HepG2 (cell line): ENCODE data around the gene PCAT6. TPM values are rescaled to one million over a fixed set of nuclear protein-coding genes. Genes with fewer than 3 reads are reported as not detected.
A peak's percentile ranks its signal among the peaks of the same experiment; 100 is the strongest.

Experiments used
- CBFB ChIP-seq: sonication (generic); formaldehyde crosslinking; IDR thresholded peaks from 2 replicates; pipeline ENCODE4 v1.4.0; 2020; ENCODE audit warnings: missing genetic modification reagents
- HMGXB3 ChIP-seq: sonication (generic); formaldehyde crosslinking; IDR thresholded peaks from 2 replicates; pipeline ENCODE4 v1.4.0; 2020; ENCODE audit warnings: missing genetic modification reagents, borderline replicate concordance
- HNRNPL ChIP-seq: fragments of 200-400 bp; formaldehyde crosslinking; IDR thresholded peaks from 2 replicates; pipeline ENCODE4 v1.6.1; 2017; ENCODE audit warnings: mild to moderate bottlenecking, low read depth, low read length
- KAT8 ChIP-seq: IDR thresholded peaks from 2 replicates; pipeline ENCODE4 v1.6.1; 2016; ENCODE audit warnings: missing genetic modification reagents, missing compliant biosample characterization
- NR2C2 ChIP-seq: sonication (generic); formaldehyde crosslinking; IDR thresholded peaks from 2 replicates; pipeline ENCODE4 v1.4.0; 2020; ENCODE audit warnings: missing genetic modification reagents, mild to moderate bottlenecking, moderate library complexity, borderline replicate concordance
- ZBTB1 ChIP-seq: sonication (generic); formaldehyde crosslinking; IDR thresholded peaks from 2 replicates; pipeline ENCODE4 v1.4.0; 2020; ENCODE audit warnings: missing genetic modification reagents, borderline replicate concordance
- ZBTB20 ChIP-seq: sonication (generic); formaldehyde crosslinking; IDR thresholded peaks from 2 replicates; pipeline ENCODE4 v1.8.1; 2023; ENCODE audit warnings: missing genetic modification reagents, low read depth, mild to moderate bottlenecking, borderline replicate concordance
- ZNF205 ChIP-seq: IDR thresholded peaks from 2 replicates; pipeline ENCODE4 v1.6.1; 2018; ENCODE audit warnings: missing biosample characterization, missing genetic modification reagents
- ZNF280D ChIP-seq: sonication (generic); formaldehyde crosslinking; IDR thresholded peaks from 2 replicates; pipeline ENCODE4 v1.5.1; 2020; ENCODE audit warnings: mild to moderate bottlenecking, missing genetic modification reagents
- polyA plus RNA-seq, 8 experiments: library from polyadenylated mRNA; depleted of rRNA in 3 of 8; stranded (reverse) in 7 of 8; unstranded in 1 of 8; fragments of >200 nt; fragmentation: Illumina TruSeq in 4 of 8; extraction: Trizol in 4 of 8; gene quantifications; 2 replicates each; pipeline versions ENCODE4 v1.2.1 to v1.2.3, GENCODE V29; 2011 to 2016; ENCODE audit warnings: low read depth in 4 of 8, missing spikeins in 1 of 8, mixed read lengths in 1 of 8; ENCODE audit not compliant: insufficient read depth in 1 of 8
- total RNA-seq, 5 experiments: library from RNA; depleted of rRNA; stranded (reverse); fragments of >200 nt; fragmentation: Illumina TruSeq; extraction: Trizol; gene quantifications; 2 replicates each; pipeline ENCODE4 v1.2.3, GENCODE V29; 2016; ENCODE audit warnings: low read depth in 1 of 5
- TF ChIP-seq, protein P1 (sequence below): sonication (generic); formaldehyde crosslinking; IDR thresholded peaks from 2 replicates; pipeline ENCODE4; 2020; ENCODE audit warnings: missing genetic modification reagents, mild to moderate bottlenecking, borderline replicate concordance
- TF ChIP-seq, protein P2 (sequence below): sonication (generic); formaldehyde crosslinking; IDR thresholded peaks from 2 replicates; pipeline ENCODE4 v1.8.0; 2023; ENCODE audit warnings: mild to moderate bottlenecking, missing genetic modification reagents
- TF ChIP-seq, protein P3 (sequence below): sonication (generic); formaldehyde crosslinking; conservative IDR thresholded peaks from 2 replicates; pipeline ENCODE4 v1.4.0; 2020; ENCODE audit warnings: missing genetic modification reagents
- TF ChIP-seq, protein P4 (sequence below): sonication (generic); formaldehyde crosslinking; IDR thresholded peaks from 2 replicates; pipeline ENCODE4 v1.5.0; 2020; ENCODE audit warnings: missing genetic modification reagents, mild to moderate bottlenecking, borderline replicate concordance

The PCAT6 gene
- total and polyA plus RNA-seq, 2 of the 13 experiments (the other 11 are each of a cell fraction or from before 2014, with no cell fraction given) = 0.60 to 4.4 TPM

GRCh38 chr1:202807926-202808757 is 2.6 kb upstream of the PCAT6 start, which contains the start of gene KDM5B (continued):
- TF ChIP-seq, protein P1, sequence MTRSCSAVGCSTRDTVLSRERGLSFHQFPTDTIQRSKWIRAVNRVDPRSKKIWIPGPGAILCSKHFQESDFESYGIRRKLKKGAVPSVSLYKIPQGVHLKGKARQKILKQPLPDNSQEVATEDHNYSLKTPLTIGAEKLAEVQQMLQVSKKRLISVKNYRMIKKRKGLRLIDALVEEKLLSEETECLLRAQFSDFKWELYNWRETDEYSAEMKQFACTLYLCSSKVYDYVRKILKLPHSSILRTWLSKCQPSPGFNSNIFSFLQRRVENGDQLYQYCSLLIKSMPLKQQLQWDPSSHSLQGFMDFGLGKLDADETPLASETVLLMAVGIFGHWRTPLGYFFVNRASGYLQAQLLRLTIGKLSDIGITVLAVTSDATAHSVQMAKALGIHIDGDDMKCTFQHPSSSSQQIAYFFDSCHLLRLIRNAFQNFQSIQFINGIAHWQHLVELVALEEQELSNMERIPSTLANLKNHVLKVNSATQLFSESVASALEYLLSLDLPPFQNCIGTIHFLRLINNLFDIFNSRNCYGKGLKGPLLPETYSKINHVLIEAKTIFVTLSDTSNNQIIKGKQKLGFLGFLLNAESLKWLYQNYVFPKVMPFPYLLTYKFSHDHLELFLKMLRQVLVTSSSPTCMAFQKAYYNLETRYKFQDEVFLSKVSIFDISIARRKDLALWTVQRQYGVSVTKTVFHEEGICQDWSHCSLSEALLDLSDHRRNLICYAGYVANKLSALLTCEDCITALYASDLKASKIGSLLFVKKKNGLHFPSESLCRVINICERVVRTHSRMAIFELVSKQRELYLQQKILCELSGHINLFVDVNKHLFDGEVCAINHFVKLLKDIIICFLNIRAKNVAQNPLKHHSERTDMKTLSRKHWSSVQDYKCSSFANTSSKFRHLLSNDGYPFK (CRISPR knock-in tag) = no peak
- TF ChIP-seq ZNF280D (CRISPR knock-in tag) (no peak), HNRNPL (no peak), ZNF205 (0 out of 2 replicates have a peak, but pooled peaks have one; percentile 25), NR2C2 (CRISPR knock-in tag) (peak; percentile 39; the same call in 1 of the 2 replicates), CBFB (CRISPR knock-in tag) (peak; percentile 84), ZBTB20 (CRISPR knock-in tag) (no peak), ZBTB1 (CRISPR knock-in tag) (no peak), KAT8 (CRISPR knock-in tag) (peak; percentile 88), HMGXB3 (peak; percentile 82)
- TF ChIP-seq, protein P2, sequence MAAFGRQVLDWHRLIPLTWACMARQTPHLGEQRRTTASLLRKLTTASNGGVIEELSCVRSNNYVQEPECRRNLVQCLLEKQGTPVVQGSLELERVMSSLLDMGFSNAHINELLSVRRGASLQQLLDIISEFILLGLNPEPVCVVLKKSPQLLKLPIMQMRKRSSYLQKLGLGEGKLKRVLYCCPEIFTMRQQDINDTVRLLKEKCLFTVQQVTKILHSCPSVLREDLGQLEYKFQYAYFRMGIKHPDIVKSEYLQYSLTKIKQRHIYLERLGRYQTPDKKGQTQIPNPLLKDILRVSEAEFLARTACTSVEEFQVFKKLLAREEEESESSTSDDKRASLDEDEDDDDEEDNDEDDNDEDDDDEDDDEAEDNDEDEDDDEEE (CRISPR knock-in tag) = 0 out of 2 replicates have a peak, but pooled peaks have one; percentile 75
- TF ChIP-seq, protein P3, sequence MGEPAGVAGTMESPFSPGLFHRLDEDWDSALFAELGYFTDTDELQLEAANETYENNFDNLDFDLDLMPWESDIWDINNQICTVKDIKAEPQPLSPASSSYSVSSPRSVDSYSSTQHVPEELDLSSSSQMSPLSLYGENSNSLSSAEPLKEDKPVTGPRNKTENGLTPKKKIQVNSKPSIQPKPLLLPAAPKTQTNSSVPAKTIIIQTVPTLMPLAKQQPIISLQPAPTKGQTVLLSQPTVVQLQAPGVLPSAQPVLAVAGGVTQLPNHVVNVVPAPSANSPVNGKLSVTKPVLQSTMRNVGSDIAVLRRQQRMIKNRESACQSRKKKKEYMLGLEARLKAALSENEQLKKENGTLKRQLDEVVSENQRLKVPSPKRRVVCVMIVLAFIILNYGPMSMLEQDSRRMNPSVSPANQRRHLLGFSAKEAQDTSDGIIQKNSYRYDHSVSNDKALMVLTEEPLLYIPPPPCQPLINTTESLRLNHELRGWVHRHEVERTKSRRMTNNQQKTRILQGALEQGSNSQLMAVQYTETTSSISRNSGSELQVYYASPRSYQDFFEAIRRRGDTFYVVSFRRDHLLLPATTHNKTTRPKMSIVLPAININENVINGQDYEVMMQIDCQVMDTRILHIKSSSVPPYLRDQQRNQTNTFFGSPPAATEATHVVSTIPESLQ (CRISPR knock-in tag) = no peak
- TF ChIP-seq, protein P4, sequence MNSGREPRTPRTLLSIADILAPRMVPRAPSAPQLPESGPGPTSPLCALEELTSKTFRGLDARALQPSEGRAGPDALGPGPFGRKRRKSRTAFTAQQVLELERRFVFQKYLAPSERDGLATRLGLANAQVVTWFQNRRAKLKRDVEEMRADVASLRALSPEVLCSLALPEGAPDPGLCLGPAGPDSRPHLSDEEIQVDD (CRISPR knock-in tag) = peak; percentile 74; the same call in 1 of the 2 replicates
